Measurements from ENCODE around the gene SYK. TPM values are rescaled to one million over a fixed set of nuclear protein-coding genes. Genes with fewer than 3 reads are reported as not detected.

SYK gene
- total RNA-seq, 1 experiment from 2014 or later = 9.0 TPM

- Histone ChIP-seq H3K9ac (ENCODE audit: low read length) (no peak overlapping the region), H3K79me2 (ENCODE audit: insufficient read depth, low read length) (no peaks in the 10 kb centered on the region), H2AFZ (ENCODE audit: low read depth, low read length, poor library complexity, severe bottlenecking) (no peak overlapping the region), H4K20me1 (ENCODE audit: insufficient read depth) (no peaks in the 10 kb centered on the region), H3K36me3 (ENCODE audit: control insufficient read depth in 1 of 2, insufficient read depth in 2 of 2, low read length in 2 of 2) (no peaks in the 10 kb centered on the region), H3K27me3 (ENCODE audit: insufficient read depth, low read length) (no peaks in the 10 kb centered on the region), H3K27ac (ENCODE audit: low read depth, low read length) (no peak overlapping the region), H3K4me3 (replicated peaks in 1 of 2; ENCODE audit: low read depth in 1 of 2, low read length in 2 of 2) (no peak overlapping the region), H3K9me2 (ENCODE audit: insufficient read depth) (no peaks in the 10 kb centered on the region), H3K4me2 (ENCODE audit: low read length) (no peak overlapping the region), H3K9me3 (ENCODE audit: control insufficient read depth in 1 of 2, insufficient read depth in 1 of 2, low read depth in 1 of 2, low read length in 2 of 2) (no peaks in the 10 kb centered on the region), H3K4me1 (ENCODE audit: control insufficient read depth in 1 of 2, insufficient read depth in 2 of 2, low read length in 2 of 2) (peaks cover 0 to 4% of the 10 kb centered on the region in 2 experiments; a peak in 1 of 4 replicates)
- no peak for ATAC-seq
- TF ChIP-seq TCF7L2 (IDR thresholded peaks at IDR 0.05; ENCODE audit: borderline replicate concordance, extremely low read depth, insufficient read depth, insufficient read length) (no peak), SP1 (IDR thresholded peaks at IDR 0.05; ENCODE audit: low read depth) (no peak), CEBPB (IDR thresholded peaks at IDR 0.05; ENCODE audit: low read depth) (no peak), SIN3A (IDR thresholded peaks at IDR 0.05; ENCODE audit: low read depth) (no peak), FOSL1 (IDR thresholded peaks at IDR 0.05; ENCODE audit: low read depth) (no peak)
- intact Hi-C loops (cut with micrococcal nuclease) = no loop called here
- DNase-seq (ENCODE audit: low read depth, low spot score) = no peak
- ChIA-PET POLR2A (no interaction called here), CTCF (no interaction called here), RAD21 (ENCODE audit: low non-redundant PET in 1 of 2, low total read pairs in 2 of 2, uncharacterized antibody in 2 of 2, unreplicated experiment in 2 of 2) (no interaction called here)
- no TSS peak for BruUV-seq (replicated peaks)
Measured at GRCh38 chr9:90939351-90939750, 137.7 kb downstream of the SYK start.

GRCh38 chr9:90940280-90940679 is 138.7 kb downstream of the SYK start:
- RAD21 ChIA-PET (ENCODE audit: low non-redundant PET in 1 of 2, low total read pairs in 2 of 2, uncharacterized antibody in 2 of 2, unreplicated experiment in 2 of 2) = no interaction called here
- BruUV-seq (replicated peaks) = no TSS peak

More at GRCh38 chr9:90940280-90940679, 138.7 kb downstream of the SYK start:
- no peak overlapping the region for H3K4me3 ChIP-seq (replicated peaks in 1 of 2; ENCODE audit: low read depth in 1 of 2, low read length in 2 of 2)
- intact Hi-C loops (cut with micrococcal nuclease) = no loop called here
- H3K4me2 ChIP-seq (ENCODE audit: low read length) = no peak overlapping the region
- H3K36me3 ChIP-seq (ENCODE audit: control insufficient read depth in 1 of 2, insufficient read depth in 2 of 2, low read length in 2 of 2) = no peaks in the 10 kb centered on the region
- no peak overlapping the region for H2AFZ ChIP-seq (ENCODE audit: low read depth, low read length, poor library complexity, severe bottlenecking)
- no peaks in the 10 kb centered on the region for H3K79me2 ChIP-seq (ENCODE audit: insufficient read depth, low read length)
- H4K20me1 ChIP-seq (ENCODE audit: insufficient read depth) = no peaks in the 10 kb centered on the region
- H3K9ac ChIP-seq (ENCODE audit: low read length) = no peak overlapping the region
- TF ChIP-seq JUND (IDR thresholded peaks at IDR 0.05) (no peak), SP1 (IDR thresholded peaks at IDR 0.05; ENCODE audit: low read depth) (no peak), REST (IDR thresholded peaks at IDR 0.05; ENCODE audit: low read depth) (no peak), FOSL1 (IDR thresholded peaks at IDR 0.05; ENCODE audit: low read depth) (no peak), CTCF (IDR thresholded peaks at IDR 0.05 in 2 of 3, conservative IDR thresholded peaks at IDR 0.05 in 1 of 3; ENCODE audit: borderline replicate concordance in 1 of 3, insufficient read depth in 1 of 3, low read depth in 2 of 3, low read length in 2 of 3) (no peak), ELF1 (IDR thresholded peaks at IDR 0.05; ENCODE audit: borderline replicate concordance, low read depth) (no peak), EGR1 (IDR thresholded peaks at IDR 0.05; ENCODE audit: low read depth) (no peak), ZFX (IDR thresholded peaks at IDR 0.05) (no peak), CBX3 (IDR thresholded peaks at IDR 0.05; ENCODE audit: low read depth) (no peak), SRF (IDR thresholded peaks at IDR 0.05; ENCODE audit: low read depth) (no peak), TCF7L2 (IDR thresholded peaks at IDR 0.05; ENCODE audit: borderline replicate concordance, extremely low read depth, insufficient read depth, insufficient read length) (no peak), RAD21 (IDR thresholded peaks at IDR 0.05; ENCODE audit: low read depth) (no peak), EZH2 (IDR thresholded peaks at IDR 0.05) (no peak), SIN3A (IDR thresholded peaks at IDR 0.05; ENCODE audit: low read depth) (no peak)
- ChIA-PET CTCF (no interaction called here), POLR2A (no interaction called here)
- H3K27me3 ChIP-seq (ENCODE audit: insufficient read depth, low read length) = no peaks in the 10 kb centered on the region; the same call in 1 of the 2 replicates
- H3K9me3 ChIP-seq (ENCODE audit: control insufficient read depth in 1 of 2, insufficient read depth in 1 of 2, low read depth in 1 of 2, low read length in 2 of 2) = no peaks in the 10 kb centered on the region
- H3K9me2 ChIP-seq (ENCODE audit: insufficient read depth) = no peaks in the 10 kb centered on the region
- ATAC-seq (no peak), DNase-seq (ENCODE audit: low read depth, low spot score) (no peak)
- peaks cover 0 to 2% of the 10 kb centered on the region in 2 experiments; a peak in 1 of 4 replicates for H3K4me1 ChIP-seq (ENCODE audit: control insufficient read depth in 1 of 2, insufficient read depth in 2 of 2, low read length in 2 of 2)
- no peak overlapping the region for H3K27ac ChIP-seq (ENCODE audit: low read depth, low read length)

All from HCT116 (cell line).